CD4-positive, alpha-beta T cell treated with Interleukin-6 for 4 hours (primary cell): ENCODE data around the gene CEP120.

Source experiments
- DNase-seq: peaks from one replicate; pipeline ENCODE4 v3.0.0-alpha.2; 2020; ENCODE audit warnings: mixed read lengths

Gene CEP120

GRCh38 chr5:123297198-123297831 is 125.9 kb downstream of the CEP120 start:
- no peak for DNase-seq
